Hematopoietic multipotent progenitor cell treated with erythropoietin and hydrocortisone succinate and interleukin-3 and kit ligand, for 17 days (in vitro differentiated cells): ENCODE data around the gene ADGRG6.

ENCODE experiments used
- DNase-seq: peaks from one replicate; pipeline ENCODE4 v3.0.0-alpha.2; 2015; ENCODE audit warnings: low spot score

ADGRG6 gene

GRCh38 chr6:142376800-142377496, 75.1 kb downstream of the ADGRG6 start:
- DNase-seq: no peak

- DNase-seq: no peak
Observed at GRCh38 chr6:142377497-142377848, 75.7 kb downstream of the ADGRG6 start.

GRCh38 chr6:142378138-142378875, 76.5 kb downstream of the ADGRG6 start:
- DNase-seq: no peak

GRCh38 chr6:142380626-142381025, 78.8 kb downstream of the ADGRG6 start:
- no peak for DNase-seq

- no peak for DNase-seq
Observed at GRCh38 chr6:142381181-142381580, 79.4 kb downstream of the ADGRG6 start.

- DNase-seq: no peak
Observed at GRCh38 chr6:142381845-142382378, 80.1 kb downstream of the ADGRG6 start.

GRCh38 chr6:142384519-142385254, 82.9 kb downstream of the ADGRG6 start:
- no peak for DNase-seq

GRCh38 chr6:142385352-142385751, 83.5 kb downstream of the ADGRG6 start:
- DNase-seq: no peak

GRCh38 chr6:142386657-142387056, 84.8 kb downstream of the ADGRG6 start:
- DNase-seq: no peak

- DNase-seq: no peak
Observed at GRCh38 chr6:142387997-142388815, 86.4 kb downstream of the ADGRG6 start.

GRCh38 chr6:142395266-142395665, 93.5 kb downstream of the ADGRG6 start:
- no peak for DNase-seq

- no peak for DNase-seq
Observed at GRCh38 chr6:142395768-142396231, 94.0 kb downstream of the ADGRG6 start.

GRCh38 chr6:142398353-142398752, 96.5 kb downstream of the ADGRG6 start:
- DNase-seq: no peak

GRCh38 chr6:142399739-142400138, 97.9 kb downstream of the ADGRG6 start:
- no peak for DNase-seq

- peak; percentile 5 for DNase-seq
Observed at GRCh38 chr6:142400495-142400894, 98.7 kb downstream of the ADGRG6 start.

GRCh38 chr6:142401838-142402237, 100.0 kb downstream of the ADGRG6 start:
- DNase-seq: no peak

- DNase-seq: no peak
Observed at GRCh38 chr6:142404751-142405150, 102.9 kb downstream of the ADGRG6 start.

- no peak for DNase-seq
Observed at GRCh38 chr6:142406131-142406530, 104.3 kb downstream of the ADGRG6 start.

- no peak for DNase-seq
Observed at GRCh38 chr6:142407685-142408273, 106.0 kb downstream of the ADGRG6 start.

GRCh38 chr6:142408409-142408808, 106.6 kb downstream of the ADGRG6 start:
- no peak for DNase-seq

- DNase-seq: no peak
Observed at GRCh38 chr6:142409794-142410193, 108.0 kb downstream of the ADGRG6 start.
